ENCODE data around the gene INTS6. TPM values are rescaled to one million over a fixed set of nuclear protein-coding genes. Genes with fewer than 3 reads are reported as not detected.

Gene INTS6
- polyA plus RNA-seq, 4 donors: 31.7 to 41.1 (median 36.0) TPM

DNA sequence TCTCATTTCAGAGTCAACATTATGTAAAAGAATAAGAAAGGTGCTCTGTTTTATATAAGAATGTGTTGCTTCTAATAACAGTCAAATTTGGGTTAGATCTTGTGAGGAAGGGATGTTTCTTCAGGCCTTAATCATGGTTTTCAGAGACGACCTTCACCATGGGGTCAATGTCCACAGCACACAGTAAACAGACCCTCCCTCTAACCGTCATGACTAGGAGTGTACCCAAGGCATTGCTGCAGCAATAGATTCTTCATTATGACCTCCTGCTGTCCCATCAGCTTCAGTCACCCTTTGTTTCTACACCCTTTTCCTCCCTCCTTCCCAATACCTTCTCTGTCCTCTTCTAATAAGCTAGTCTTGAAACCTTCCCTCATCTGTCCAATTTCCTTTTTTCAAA, 97.6 kb downstream of the INTS6 start:
- DNase-seq (ENCODE audit: low read depth in 4 of 4, low spot score in 3 of 4): no peak

- DNase-seq (ENCODE audit: low read depth in 4 of 4, low spot score in 3 of 4): no peak
Measured at GRCh38 chr13:51349016-51349415, 103.8 kb downstream of the INTS6 start.

DNA sequence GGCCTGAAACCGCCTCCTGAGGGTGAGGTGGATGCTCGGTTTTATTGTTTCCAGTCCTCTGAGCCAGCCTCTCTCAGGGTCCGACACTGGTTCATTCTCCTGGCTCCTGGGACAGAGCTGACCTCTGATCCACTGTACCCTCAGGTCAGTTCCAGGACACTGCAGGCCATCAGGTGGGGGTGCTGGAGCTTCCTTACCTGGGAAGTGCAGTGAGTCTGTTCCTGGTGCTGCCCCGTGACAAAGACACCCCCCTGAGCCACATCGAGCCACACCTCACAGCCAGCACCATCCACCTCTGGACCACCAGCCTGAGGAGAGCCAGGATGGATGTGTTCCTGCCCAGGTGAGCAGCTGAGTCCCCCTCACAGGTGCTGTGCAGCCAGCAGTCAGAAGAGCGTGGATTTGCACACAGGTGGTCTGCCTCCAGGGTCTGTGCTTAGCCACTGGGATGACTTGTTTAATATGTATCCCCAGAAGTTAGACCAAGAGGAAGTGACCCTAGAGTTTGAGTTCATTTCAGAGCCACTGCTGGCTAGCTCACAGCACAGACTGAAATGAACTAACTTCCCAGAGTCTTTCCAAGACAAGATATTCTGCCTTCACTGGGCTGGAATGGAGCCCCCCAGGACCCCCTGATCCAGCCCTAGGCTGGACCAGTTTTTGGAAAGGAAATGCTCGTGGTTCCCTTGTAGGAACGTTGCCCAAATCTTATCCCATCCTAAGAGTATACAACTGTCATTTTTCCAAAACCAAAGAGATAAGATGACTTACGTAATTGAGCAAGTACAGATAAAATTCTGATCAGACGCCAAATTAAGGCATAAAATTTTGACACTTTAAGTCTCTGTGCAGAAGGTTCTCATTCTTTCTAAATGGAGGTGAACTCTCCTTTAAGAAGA, 104.5 kb downstream of the INTS6 start:
- DNase-seq (ENCODE audit: low read depth in 4 of 4, low spot score in 3 of 4): no peak

DNA sequence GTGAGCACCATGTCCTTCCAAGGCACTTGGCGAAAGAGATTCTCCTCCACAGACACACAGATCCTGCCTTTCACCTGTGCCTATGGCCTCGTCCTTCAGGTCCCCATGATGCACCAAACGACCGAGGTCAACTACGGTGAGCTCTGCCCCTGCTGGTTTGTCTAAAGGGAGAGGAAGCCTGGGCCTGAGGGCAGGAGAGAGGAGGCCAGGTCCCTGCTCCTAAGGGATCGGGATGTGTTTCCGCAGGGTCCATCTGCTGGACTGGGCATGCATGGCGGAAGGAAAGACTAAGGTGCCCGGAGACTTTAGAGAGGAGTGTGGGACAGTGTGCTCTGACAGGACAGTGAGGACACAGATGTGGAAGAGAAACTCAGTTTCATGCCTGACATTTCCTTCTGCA, 105.7 kb downstream of the INTS6 start:
- no peak for DNase-seq (ENCODE audit: low read depth in 4 of 4, low spot score in 3 of 4)

DNA sequence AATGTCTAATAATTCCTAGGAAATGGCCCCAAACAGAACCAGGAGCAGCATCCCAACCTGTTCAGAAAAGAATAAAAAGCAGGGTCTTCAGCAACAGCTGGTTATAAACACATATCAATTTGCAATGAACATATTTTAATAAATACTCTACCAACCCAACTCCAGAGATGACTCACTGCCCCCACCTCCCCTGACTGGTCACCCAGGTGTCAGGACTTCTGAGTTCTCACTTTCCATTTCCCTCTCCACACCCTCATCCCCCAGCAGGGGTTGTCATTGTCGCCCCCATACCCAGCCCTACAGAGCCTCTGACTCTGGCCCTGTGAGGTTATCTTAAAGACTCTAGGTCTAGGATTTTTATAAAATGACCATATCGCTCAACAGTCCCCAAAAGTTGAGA, 106.4 kb downstream of the INTS6 start:
- DNase-seq (ENCODE audit: low read depth in 4 of 4, low spot score in 3 of 4): no peak

DNA sequence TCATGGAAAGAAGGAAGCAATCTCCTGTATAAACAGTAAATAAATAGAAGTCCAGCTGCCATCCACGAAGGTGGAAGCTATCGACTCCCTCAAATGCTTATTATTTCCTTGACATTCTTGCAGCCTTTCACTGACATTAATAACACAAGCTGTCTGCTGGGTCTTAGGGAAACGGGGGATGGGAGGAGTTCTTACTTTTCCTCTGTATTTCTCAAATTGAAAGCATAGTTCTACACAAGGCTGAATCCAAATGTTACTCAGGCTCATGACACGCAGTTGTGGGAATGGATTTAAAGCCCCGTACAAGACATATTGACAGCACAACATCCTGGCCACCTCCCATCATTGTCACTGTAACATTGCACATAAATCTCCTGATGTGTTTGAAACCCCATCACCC, 109.4 kb downstream of the INTS6 start:
- no peak for DNase-seq (ENCODE audit: low read depth in 4 of 4, low spot score in 3 of 4)

DNA sequence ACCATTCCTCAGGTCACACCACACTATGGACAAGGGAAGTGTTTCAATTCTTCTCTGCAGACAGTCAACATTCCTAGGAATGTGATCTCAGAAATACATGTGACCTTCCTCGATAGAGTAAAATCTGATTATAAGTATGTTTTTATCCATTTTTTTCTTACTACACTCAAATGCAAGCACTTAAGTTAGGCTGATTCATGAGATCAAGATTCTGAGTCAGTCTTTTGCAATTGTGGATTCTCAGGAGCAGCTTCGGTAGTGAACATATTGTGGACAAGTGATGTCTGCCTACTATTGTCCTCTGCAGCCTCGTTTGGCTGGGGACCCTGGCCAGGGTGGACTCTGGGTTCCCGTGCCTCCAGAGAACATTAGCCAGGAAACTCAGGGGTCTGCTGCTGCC, 110.1 kb downstream of the INTS6 start:
- DNase-seq (ENCODE audit: low read depth in 4 of 4, low spot score in 3 of 4): no peak

GRCh38 chr13:51341791-51342190, 111.0 kb downstream of the INTS6 start:
- no peak for DNase-seq (ENCODE audit: low read depth in 4 of 4, low spot score in 3 of 4)

DNA sequence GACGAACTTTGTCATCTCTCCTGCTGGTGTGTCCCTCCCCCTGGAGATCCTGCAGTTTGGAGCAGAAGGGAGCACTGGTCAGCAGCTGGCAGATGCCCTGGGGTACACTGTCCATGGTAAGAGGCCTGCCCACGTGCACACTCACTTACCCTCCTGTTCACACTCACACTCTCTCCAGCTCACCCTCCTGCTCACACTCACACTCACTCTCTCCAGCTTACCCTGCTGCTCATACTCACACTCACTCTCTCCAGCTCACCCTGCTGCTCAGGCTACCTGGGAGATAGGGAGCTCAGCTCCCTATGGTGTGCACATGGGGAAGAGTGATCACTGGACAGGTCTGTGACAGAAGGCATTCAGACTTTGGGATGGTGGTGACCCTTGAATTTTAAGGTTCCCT, 111.6 kb downstream of the INTS6 start:
- DNase-seq (ENCODE audit: low read depth in 4 of 4, low spot score in 3 of 4): no peak

DNA sequence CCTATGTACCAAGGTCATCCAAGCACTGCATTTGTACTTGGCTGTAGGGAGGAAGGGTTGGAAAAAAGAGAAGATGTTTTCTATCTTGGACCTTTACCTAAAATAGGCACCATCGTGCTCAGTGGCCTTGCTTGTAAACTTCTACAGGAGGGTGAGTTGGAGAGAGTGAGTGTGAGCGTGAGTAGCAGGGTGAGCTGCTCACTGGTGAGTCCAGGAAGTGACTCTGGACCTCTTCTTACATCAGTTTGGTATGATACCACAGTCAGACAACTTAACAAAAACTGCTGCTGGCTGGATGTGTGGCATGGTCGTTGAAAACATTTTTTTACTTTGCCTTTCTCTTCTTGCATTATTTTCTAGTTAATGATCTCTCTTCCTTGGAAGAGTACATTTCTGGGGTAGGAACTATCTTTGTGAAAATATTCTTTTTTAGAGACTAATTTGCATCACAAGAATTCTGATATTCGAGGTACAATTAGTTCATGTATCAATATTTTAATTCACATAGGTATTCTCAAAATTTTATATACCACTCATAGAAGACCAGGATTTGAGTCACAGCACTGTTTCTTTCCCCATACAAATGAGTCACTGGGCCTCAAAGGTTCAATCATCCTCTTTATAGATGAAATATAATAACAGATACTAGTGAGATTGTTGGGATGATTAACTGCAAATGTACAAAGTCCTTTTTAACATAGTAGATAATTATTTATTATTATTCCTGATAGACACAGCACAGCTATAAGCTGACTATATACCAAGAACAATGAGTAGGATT, 112.7 kb downstream of the INTS6 start:
- no peak for DNase-seq (ENCODE audit: low read depth in 4 of 4, low spot score in 3 of 4)

- DNase-seq (ENCODE audit: low read depth in 4 of 4, low spot score in 3 of 4): no peak
Measured at GRCh38 chr13:51339354-51339753, 113.5 kb downstream of the INTS6 start, which contains the start of gene SERPINE3. Gene SERPINE3 (plus strand): TSS chr13:51339691. CDS start chr13:51341092, 1,401 bp downstream.

DNA sequence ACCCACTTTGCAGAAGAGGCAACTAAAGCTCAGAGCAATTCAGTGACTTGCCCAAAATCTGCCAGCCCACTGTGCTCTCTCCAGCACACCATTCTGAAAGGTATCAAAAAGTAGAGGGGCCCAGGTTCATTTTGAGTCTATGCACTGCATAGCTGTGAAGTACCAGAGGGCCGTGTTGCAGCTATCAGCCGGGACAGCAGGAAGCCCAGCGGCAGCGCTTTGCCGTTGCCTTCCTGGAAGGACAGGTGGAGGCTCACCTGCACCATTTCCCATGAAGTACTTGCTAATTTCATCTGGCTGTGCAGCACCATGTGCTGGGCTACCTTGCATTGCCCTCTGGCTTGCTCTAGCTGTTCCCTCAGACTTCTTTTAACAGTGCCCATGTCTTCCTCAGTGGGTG, 116.1 kb downstream of the INTS6 start:
- DNase-seq (ENCODE audit: low read depth in 4 of 4, low spot score in 3 of 4): no peak

- no peak for DNase-seq (ENCODE audit: low read depth in 4 of 4, low spot score in 3 of 4)
Measured at GRCh38 chr13:51333826-51334225, 119.0 kb downstream of the INTS6 start.

- no peak for DNase-seq (ENCODE audit: low read depth in 4 of 4, low spot score in 3 of 4)
Measured at GRCh38 chr13:51333421-51333820, 119.4 kb downstream of the INTS6 start.

DNA sequence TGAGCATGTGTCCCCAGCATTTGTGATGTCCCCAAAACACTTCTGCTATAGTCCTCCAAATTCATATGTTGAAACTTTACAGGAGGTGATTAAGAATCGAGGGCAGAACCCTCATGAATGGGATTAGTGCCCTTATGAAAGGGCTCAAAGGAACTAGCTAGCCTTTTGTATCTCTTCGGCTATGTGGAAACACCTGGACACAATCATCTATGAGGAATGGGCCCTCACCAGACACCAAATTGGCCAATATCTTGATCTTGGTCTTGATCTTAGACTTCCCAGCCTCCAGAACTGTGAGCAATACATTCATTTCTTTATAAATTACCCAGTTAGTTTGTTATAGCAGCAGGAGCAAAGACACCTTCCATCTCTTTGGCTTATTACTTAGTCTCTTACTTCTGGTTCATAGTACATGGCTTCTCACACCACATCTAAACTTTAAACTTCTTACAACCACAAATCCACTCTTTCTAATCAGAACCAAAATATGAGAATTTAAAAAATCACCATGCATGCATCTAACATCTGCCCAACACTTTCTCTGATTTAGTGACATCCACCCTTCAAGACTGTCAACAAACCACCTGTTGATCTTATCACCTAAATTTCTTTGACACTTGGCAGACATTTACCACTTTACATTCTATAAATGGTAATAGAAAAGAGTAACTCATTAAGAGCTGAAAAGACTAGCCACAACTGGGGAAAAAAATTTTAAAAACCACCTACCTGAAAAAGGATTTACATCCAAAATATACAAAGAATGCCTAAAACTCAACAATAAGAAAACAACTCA, 120.1 kb downstream of the INTS6 start:
- DNase-seq (ENCODE audit: low read depth in 4 of 4, low spot score in 3 of 4): no peak

- DNase-seq (ENCODE audit: low read depth in 4 of 4, low spot score in 3 of 4): no peak
Measured at GRCh38 chr13:51331354-51331861, 121.4 kb downstream of the INTS6 start.

GRCh38 chr13:51330791-51331190, 122.0 kb downstream of the INTS6 start:
- DNase-seq (ENCODE audit: low read depth in 4 of 4, low spot score in 3 of 4): no peak

GRCh38 chr13:51329606-51330005, 123.2 kb downstream of the INTS6 start:
- no peak for DNase-seq (ENCODE audit: low read depth in 4 of 4, low spot score in 3 of 4)

DNA sequence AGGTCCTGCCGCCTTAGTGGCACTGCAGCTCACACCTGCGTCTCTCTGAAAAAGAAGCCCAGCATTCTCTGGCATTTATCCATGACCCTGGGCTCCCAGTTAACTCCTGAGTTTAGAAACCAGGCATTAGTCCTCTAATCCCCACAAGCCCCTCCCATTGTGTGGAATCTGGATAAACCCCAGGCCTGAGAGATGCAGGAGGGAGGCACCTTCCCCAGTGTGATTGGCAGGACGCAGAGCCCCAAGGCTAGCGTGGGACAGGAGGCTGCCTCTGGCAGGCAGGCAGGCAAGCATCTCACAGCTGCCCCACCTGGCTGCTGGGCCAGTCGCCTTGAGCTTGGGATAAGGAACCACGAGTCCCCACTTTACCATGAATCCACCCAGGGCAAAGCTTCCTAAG, 124.3 kb downstream of the INTS6 start:
- DNase-seq (ENCODE audit: low read depth in 4 of 4, low spot score in 3 of 4): no peak

GRCh38 chr13:51327961-51328360, 124.9 kb downstream of the INTS6 start:
- no peak for DNase-seq (ENCODE audit: low read depth in 4 of 4, low spot score in 3 of 4)

DNA sequence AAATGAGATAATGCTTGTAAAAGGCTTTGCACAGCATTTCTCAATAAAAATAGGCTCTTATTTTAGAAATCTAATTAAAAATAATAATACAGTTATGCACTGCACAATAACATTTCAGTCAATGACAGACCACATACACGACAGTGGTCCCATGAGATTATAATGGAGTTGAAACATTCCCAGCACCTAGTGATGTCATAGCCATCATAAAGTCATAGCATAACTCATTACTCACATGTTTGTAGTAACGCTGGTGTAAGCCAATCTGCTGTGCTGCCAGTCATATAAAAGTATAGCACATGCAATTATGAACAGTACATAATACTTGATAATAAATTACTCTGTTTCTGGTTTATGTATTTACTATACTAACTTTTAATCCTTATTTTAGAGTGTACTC, 126.1 kb downstream of the INTS6 start:
- DNase-seq (ENCODE audit: low read depth in 4 of 4, low spot score in 3 of 4): no peak

All from left renal pelvis (tissue), 4 donors.